Neural progenitor cell (in vitro differentiated cells): ENCODE results near the gene FBXO10. TPM values are rescaled to one million over a fixed set of nuclear protein-coding genes. Genes with fewer than 3 reads are reported as not detected.
"Not testable (repeated sequence)": the region's sequence is repeated elsewhere in the genome, so short reads cannot be mapped to it uniquely, and the experiment has no call there.

ENCODE experiments used
- DNase-seq: peaks from one replicate; pipeline ENCODE4 v3.0.0-alpha.2; 2016; ENCODE audit warnings: low spot score
- H2AFZ ChIP-seq: fragments of 200-600 bp; sonication (generic); replicated peaks from 2 replicates; pipeline ENCODE4 v1.6.1; 2016; ENCODE audit warnings: antibody characterized with exemption
- H3F3A ChIP-seq: fragments of 200-600 bp; sonication (generic); 2 replicates; pipeline ENCODE4 v1.6.1; 2016; ENCODE audit warnings: antibody characterized with exemption, low read depth
- H3K27ac ChIP-seq: fragments of 200-600 bp; sonication (generic); 2 replicates; pipeline ENCODE4 v1.5.1; 2016; ENCODE audit warnings: mild to moderate bottlenecking
- H3K27me3 ChIP-seq: fragments of 200-600 bp; sonication (generic); 2 replicates; pipeline ENCODE4 v1.6.1; 2016; ENCODE audit warnings: mild to moderate bottlenecking, moderate library complexity
- H3K36me3 ChIP-seq: fragments of 200-600 bp; sonication (generic); 2 replicates; pipeline ENCODE4 v1.5.1; 2016
- H3K4me1 ChIP-seq: fragments of 200-600 bp; sonication (generic); 2 replicates; pipeline ENCODE4 v1.6.1; 2016; ENCODE audit warnings: mixed run types
- H3K4me2 ChIP-seq: fragments of 200-600 bp; sonication (generic); 2 replicates; pipeline ENCODE4 v1.6.1; 2016
- H3K4me3 ChIP-seq: fragments of 200-600 bp; sonication (generic); 2 replicates; pipeline ENCODE4 v1.5.1; 2016
- H3K79me2 ChIP-seq: fragments of 200-600 bp; sonication (generic); 2 replicates; pipeline ENCODE4 v1.6.1; 2016; ENCODE audit warnings: low read depth
- H3K9ac ChIP-seq: fragments of 200-600 bp; sonication (generic); 2 replicates; pipeline ENCODE4 v1.6.1; 2016
- H3K9me3 ChIP-seq: fragments of 200-600 bp; sonication (generic); 2 replicates; pipeline ENCODE4 v1.5.1; 2016; ENCODE audit warnings: low read depth
- H4K20me1 ChIP-seq: fragments of 200-600 bp; sonication (generic); 2 replicates; pipeline ENCODE4 v1.6.1; 2016; ENCODE audit warnings: low read depth
- H3K27ac Mint-ChIP-seq: 3 replicates; pipeline ENCODE4 v1.8.0; 2021; ENCODE audit warnings: mixed read lengths
- H3K27me3 Mint-ChIP-seq: 2 replicates; pipeline ENCODE4 v1.8.0; 2022; ENCODE audit warnings: low read depth, mild to moderate bottlenecking, inconsistent platforms, moderate library complexity, mixed read lengths; ENCODE audit not compliant: insufficient read depth
- H3K36me3 Mint-ChIP-seq: 3 replicates; pipeline ENCODE4 v1.8.0; 2021; ENCODE audit warnings: mixed read lengths
- H3K4me1 Mint-ChIP-seq: 3 replicates; pipeline ENCODE4 v1.8.0; 2021; ENCODE audit warnings: mixed read lengths
- H3K4me3 Mint-ChIP-seq: 3 replicates; pipeline ENCODE4 v1.8.0; 2021; ENCODE audit warnings: mild to moderate bottlenecking, moderate library complexity, mixed read lengths
- H3K9me3 Mint-ChIP-seq: 3 replicates; pipeline ENCODE4 v1.8.0; 2020; ENCODE audit warnings: mixed read lengths
- CTCF ChIP-seq: fragments of 200-600 bp; sonication (generic); IDR thresholded peaks from 2 replicates; pipeline ENCODE4 v1.5.1; 2017; ENCODE audit warnings: antibody characterized with exemption, mild to moderate bottlenecking
- EZH2 ChIP-seq: fragments of 200-600 bp; sonication (generic); IDR thresholded peaks from 2 replicates; pipeline ENCODE4 v1.6.1; 2017; ENCODE audit warnings: antibody characterized with exemption, mild to moderate bottlenecking, moderate library complexity
- EZH2phosphoT487 ChIP-seq: fragments of 200-600 bp; sonication (generic); IDR thresholded peaks from 2 replicates; pipeline ENCODE4 v1.6.1; 2017; ENCODE audit warnings: antibody characterized with exemption
- total RNA-seq: library from RNA; depleted of rRNA; stranded (reverse); fragments of >200 nt; gene quantifications from 2 replicates; pipeline ENCODE4 v1.2.3, GENCODE V29; 2015; ENCODE audit warnings: low replicate concordance

The FBXO10 gene
- total RNA-seq, 1 donor from 2014 or later: 13.4 TPM

- H3K36me3 ChIP-seq: no peaks in the 10 kb centered on the region
- H3K9me3 ChIP-seq: no peaks in the 10 kb centered on the region
- H3K27ac Mint-ChIP-seq: no peak overlapping the region
- H3K4me1 ChIP-seq: no peaks in the 10 kb centered on the region
- H3K4me2 ChIP-seq: no peak overlapping the region
- H3K4me3 ChIP-seq: no peak overlapping the region
- no peaks in the 10 kb centered on the region for H3F3A ChIP-seq
- no peaks in the 10 kb centered on the region for H3K9me3 Mint-ChIP-seq
- no peaks in the 10 kb centered on the region for H3K27me3 ChIP-seq
- no peak overlapping the region for H3K27ac ChIP-seq
- no peak overlapping the region for H2AFZ ChIP-seq
- DNase-seq: no peak
- peaks cover 8% of the 10 kb centered on the region for H3K4me1 Mint-ChIP-seq
- H3K27me3 Mint-ChIP-seq: no peaks in the 10 kb centered on the region
- peaks cover 22% of the 10 kb centered on the region for H3K36me3 Mint-ChIP-seq
- no peak overlapping the region for H3K9ac ChIP-seq
- no peaks in the 10 kb centered on the region for H3K79me2 ChIP-seq
- TF ChIP-seq CTCF (no peak), EZH2phosphoT487 (no peak), EZH2 (no peak)
- H3K4me3 Mint-ChIP-seq: no peak overlapping the region
- H4K20me1 ChIP-seq: no peaks in the 10 kb centered on the region
Observed at GRCh38 chr9:37515620-37516258, 60.4 kb downstream of the FBXO10 start.

DNA sequence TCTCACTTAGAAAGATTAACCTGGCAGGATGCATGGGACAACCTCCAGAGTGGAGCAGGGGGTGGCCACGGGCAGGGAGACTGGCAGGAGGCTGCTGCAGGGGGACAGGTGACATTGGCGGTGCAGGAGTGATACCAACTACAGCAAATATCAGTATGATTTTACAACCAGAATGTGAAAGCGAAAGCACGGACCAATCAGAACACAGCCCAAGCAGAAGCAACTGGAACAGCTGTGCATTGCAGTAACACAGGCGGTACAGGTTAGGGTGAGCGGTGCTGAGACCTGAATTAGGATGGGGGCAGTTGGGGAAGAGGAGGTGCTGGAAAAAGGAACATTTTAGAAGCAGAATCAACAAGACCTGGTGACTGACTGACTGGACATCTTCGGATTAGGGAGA, 61.2 kb downstream of the FBXO10 start:
- no peak overlapping the region for H2AFZ ChIP-seq
- no peaks in the 10 kb centered on the region for H3K27me3 ChIP-seq
- no peaks in the 10 kb centered on the region for H3K27me3 Mint-ChIP-seq
- no peak overlapping the region for H3K27ac Mint-ChIP-seq
- H3K9me3 Mint-ChIP-seq: no peaks in the 10 kb centered on the region
- TF ChIP-seq EZH2phosphoT487 (no peak), EZH2 (no peak), CTCF (no peak)
- peaks cover 19% of the 10 kb centered on the region for H3K36me3 Mint-ChIP-seq
- no peak overlapping the region for H3K4me3 Mint-ChIP-seq
- H3F3A ChIP-seq: no peaks in the 10 kb centered on the region
- no peak overlapping the region for H3K9ac ChIP-seq
- no peak overlapping the region for H3K27ac ChIP-seq
- no peak overlapping the region for H3K4me2 ChIP-seq
- H3K36me3 ChIP-seq: no peaks in the 10 kb centered on the region
- H4K20me1 ChIP-seq: no peaks in the 10 kb centered on the region
- no peaks in the 10 kb centered on the region for H3K9me3 ChIP-seq
- no peaks in the 10 kb centered on the region for H3K4me1 ChIP-seq
- peaks cover 8% of the 10 kb centered on the region for H3K4me1 Mint-ChIP-seq
- no peak for DNase-seq
- H3K79me2 ChIP-seq: no peaks in the 10 kb centered on the region
- H3K4me3 ChIP-seq: no peak overlapping the region

GRCh38 chr9:37514415-37514814, 61.8 kb downstream of the FBXO10 start:
- H2AFZ ChIP-seq, H3K9me3 Mint-ChIP-seq, H3K4me1 ChIP-seq, H3K4me1 Mint-ChIP-seq, H3K4me3 Mint-ChIP-seq, H3K27me3 Mint-ChIP-seq, H3K79me2 ChIP-seq, H3K4me3 ChIP-seq, H3K27ac Mint-ChIP-seq, H3K36me3 ChIP-seq, H3K9ac ChIP-seq, DNase-seq, H4K20me1 ChIP-seq, H3F3A ChIP-seq, H3K4me2 ChIP-seq, H3K27me3 ChIP-seq, H3K9me3 ChIP-seq, H3K27ac ChIP-seq: not testable (repeated sequence)
- peaks cover 19% of the 10 kb centered on the region for H3K36me3 Mint-ChIP-seq

DNA sequence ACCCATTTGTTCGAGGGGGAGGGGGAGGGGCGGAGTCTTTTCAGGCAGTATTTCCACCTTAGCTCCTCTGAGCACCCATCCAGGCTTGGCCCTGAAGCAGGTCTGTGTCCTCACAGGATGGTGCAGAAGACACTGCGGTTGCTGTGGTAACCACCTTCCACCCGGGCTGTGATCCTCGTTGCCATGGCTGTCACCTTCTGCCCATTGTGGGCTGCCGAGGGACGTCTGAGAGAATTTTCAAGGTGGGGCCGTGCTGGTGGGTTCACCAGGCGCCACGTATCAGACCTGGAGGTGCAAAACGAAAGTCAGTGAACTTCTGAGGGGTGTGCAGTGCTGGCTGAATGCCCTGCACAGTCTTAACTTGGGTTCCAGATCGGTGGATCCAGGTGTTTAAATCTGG, 63.7 kb downstream of the FBXO10 start:
- Histone ChIP-seq H3F3A (no peaks in the 10 kb centered on the region), H3K9me3 (no peaks in the 10 kb centered on the region), H3K4me2 (no peak overlapping the region), H3K79me2 (no peaks in the 10 kb centered on the region), H4K20me1 (no peaks in the 10 kb centered on the region), H3K4me3 (no peak overlapping the region), H3K27me3 (no peaks in the 10 kb centered on the region), H3K9ac (no peak overlapping the region), H3K4me1 (no peaks in the 10 kb centered on the region), H2AFZ (no peak overlapping the region), H3K27ac (no peak overlapping the region), H3K36me3 (no peaks in the 10 kb centered on the region)
- Mint-ChIP-seq H3K27me3 (no peaks in the 10 kb centered on the region), H3K27ac (peak overlapping the region; percentile 69), H3K4me1 (peaks cover 8% of the 10 kb centered on the region), H3K36me3 (peaks cover 17% of the 10 kb centered on the region), H3K4me3 (no peak overlapping the region), H3K9me3 (no peaks in the 10 kb centered on the region)
- no peak for TF ChIP-seq EZH2
- no peak for TF ChIP-seq EZH2phosphoT487
- TF ChIP-seq CTCF: no peak
- DNase-seq: no peak
